GM18858 (cell line): ENCODE results near the gene ZNF804B.

Experiments
- ATAC-seq: cut with Tn5 transposase; IDR thresholded peaks from one replicate; pipeline ENCODE4 v1.9.1; 2021; ENCODE audit not compliant: unreplicated experiment

Gene ZNF804B

GRCh38 chr7:88835147-88835728 lies 75.7 kb downstream of the ZNF804B start:
- peak; percentile 90 for ATAC-seq

- ATAC-seq = no peak
Measured at GRCh38 chr7:88842201-88842600, 82.7 kb downstream of the ZNF804B start.

GRCh38 chr7:88845091-88845490 lies 85.6 kb downstream of the ZNF804B start:
- no peak for ATAC-seq

- ATAC-seq = no peak
Measured at GRCh38 chr7:88851220-88851619, 91.7 kb downstream of the ZNF804B start.

GRCh38 chr7:88859288-88859687 lies 99.8 kb downstream of the ZNF804B start:
- no peak for ATAC-seq

GRCh38 chr7:88866265-88866863 lies 106.9 kb downstream of the ZNF804B start:
- peak; percentile 51 for ATAC-seq

GRCh38 chr7:88867158-88867557 lies 107.7 kb downstream of the ZNF804B start:
- no peak for ATAC-seq

GRCh38 chr7:88868456-88868855 lies 109.0 kb downstream of the ZNF804B start:
- no peak for ATAC-seq

GRCh38 chr7:88881136-88881535 lies 121.6 kb downstream of the ZNF804B start:
- no peak for ATAC-seq

GRCh38 chr7:88885131-88885530 lies 125.6 kb downstream of the ZNF804B start:
- no peak for ATAC-seq

GRCh38 chr7:88888684-88889083 lies 129.2 kb downstream of the ZNF804B start:
- no peak for ATAC-seq

- ATAC-seq = no peak
Measured at GRCh38 chr7:88910516-88910915, 151.0 kb downstream of the ZNF804B start.

- no peak for ATAC-seq
Measured at GRCh38 chr7:88912852-88913251, 153.4 kb downstream of the ZNF804B start.

GRCh38 chr7:88915615-88916014 lies 156.1 kb downstream of the ZNF804B start:
- ATAC-seq = no peak

GRCh38 chr7:88919478-88920131 lies 160.1 kb downstream of the ZNF804B start:
- no peak for ATAC-seq

- ATAC-seq = no peak
Measured at GRCh38 chr7:88922944-88923343, 163.4 kb downstream of the ZNF804B start.

GRCh38 chr7:88928276-88928675 lies 168.8 kb downstream of the ZNF804B start:
- no peak for ATAC-seq

GRCh38 chr7:88929719-88930118 lies 170.2 kb downstream of the ZNF804B start:
- no peak for ATAC-seq

GRCh38 chr7:88933285-88933684 lies 173.8 kb downstream of the ZNF804B start:
- ATAC-seq = no peak

GRCh38 chr7:88942815-88943501 lies 183.5 kb downstream of the ZNF804B start:
- ATAC-seq = no peak

GRCh38 chr7:88951826-88952225 lies 192.3 kb downstream of the ZNF804B start:
- ATAC-seq = no peak

GRCh38 chr7:88964418-88964817 lies 204.9 kb downstream of the ZNF804B start:
- no peak for ATAC-seq
